GM19099 (cell line): ENCODE data around the gene URGCP.
A peak's percentile ranks its signal among the peaks of the same experiment; 100 is the strongest.

Experiments used
- POLR2A ChIP-seq: IDR thresholded peaks from 3 replicates; pipeline ENCODE4 v1.6.1; 2011; ENCODE audit warnings: low read depth; ENCODE audit not compliant: insufficient read length; ENCODE audit errors: extremely low read depth

URGCP gene

DNA sequence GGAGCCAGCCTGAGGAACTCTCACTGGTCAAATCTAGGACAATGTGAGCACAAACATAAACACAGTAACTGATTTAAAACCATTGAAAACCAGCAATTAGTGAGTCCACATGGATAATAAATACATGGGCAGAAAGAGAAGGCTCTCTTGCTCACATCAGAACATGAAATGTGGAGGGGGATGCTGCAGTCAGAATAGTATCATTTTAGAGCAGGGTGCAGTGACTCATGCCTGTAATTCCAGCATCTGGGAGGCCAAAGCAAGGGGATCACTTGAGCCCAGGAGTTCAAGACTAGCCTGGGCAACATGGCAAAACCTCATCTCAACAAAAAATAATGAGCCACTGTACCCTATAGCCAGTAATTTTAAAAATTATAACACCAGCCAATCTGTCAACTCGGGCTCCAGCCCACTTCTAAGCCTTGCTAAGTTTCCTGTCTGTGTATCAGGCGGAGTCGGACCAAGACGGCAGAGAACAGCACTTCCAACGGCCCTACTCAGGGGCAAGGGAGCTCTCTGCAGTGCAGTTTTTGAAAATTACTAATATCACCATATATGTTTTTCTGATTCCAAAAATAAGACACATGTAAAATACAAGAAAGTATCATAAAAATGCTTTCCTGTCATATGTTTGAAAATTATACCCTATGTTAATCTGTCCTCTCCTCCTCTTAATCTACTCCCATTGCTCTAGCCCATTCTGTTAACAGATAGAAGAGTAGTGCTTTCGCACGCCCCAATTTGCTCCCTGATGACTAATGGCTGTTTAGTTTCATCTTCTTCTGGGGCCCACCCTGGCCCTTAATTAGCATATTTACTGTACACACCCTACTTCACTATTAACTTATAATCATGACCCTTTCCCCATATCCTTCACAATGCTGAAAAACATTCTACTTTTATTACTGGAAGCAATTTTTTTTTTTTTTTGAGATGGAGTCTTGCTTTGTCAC is 17.1 kb downstream of the URGCP start:
- no peak for TF ChIP-seq POLR2A

GRCh38 chr7:43884617-43885016 is 21.8 kb downstream of the URGCP start:
- no peak for TF ChIP-seq POLR2A

GRCh38 chr7:43884209-43884608 is 22.2 kb downstream of the URGCP start:
- no peak for TF ChIP-seq POLR2A

DNA sequence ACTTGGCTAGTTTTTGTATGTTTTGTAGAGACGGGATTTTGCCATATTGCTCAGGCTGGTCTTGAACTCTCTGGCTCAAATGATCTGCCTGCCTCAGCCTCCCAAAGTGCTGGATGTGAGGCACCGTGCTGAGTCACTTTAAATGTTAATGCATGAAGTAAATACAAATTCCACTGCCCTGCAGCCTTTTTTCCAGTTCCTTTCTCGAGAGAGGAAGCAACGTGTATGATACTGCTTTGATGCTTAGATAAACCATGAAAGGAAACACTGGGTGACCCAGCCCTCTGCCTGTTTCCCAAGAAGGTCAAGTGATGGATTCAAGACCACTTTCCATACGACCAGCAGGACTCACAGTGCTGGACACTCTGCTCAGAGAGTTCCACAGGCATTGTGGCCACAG is 25.8 kb downstream of the URGCP start:
- no peak for TF ChIP-seq POLR2A

DNA sequence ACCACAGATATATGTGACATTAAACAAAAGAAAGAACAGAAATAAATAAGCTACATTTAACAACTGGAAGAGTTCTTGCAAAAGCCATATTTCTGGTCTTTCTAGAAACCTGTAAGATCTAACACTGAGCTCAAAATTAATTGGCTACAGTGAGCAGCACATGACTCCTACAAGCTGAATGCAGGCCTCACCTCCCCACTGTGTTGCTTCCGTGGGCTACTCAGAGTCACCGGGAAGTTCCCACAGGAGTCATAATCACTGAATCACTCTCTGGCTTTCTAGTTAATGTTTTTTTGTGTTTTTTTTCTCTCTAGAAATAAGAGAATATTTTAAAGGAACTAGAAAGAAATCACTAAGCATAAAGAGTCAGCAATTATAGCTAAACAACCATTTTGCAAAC is 26.9 kb downstream of the URGCP start:
- TF ChIP-seq POLR2A = no peak

DNA sequence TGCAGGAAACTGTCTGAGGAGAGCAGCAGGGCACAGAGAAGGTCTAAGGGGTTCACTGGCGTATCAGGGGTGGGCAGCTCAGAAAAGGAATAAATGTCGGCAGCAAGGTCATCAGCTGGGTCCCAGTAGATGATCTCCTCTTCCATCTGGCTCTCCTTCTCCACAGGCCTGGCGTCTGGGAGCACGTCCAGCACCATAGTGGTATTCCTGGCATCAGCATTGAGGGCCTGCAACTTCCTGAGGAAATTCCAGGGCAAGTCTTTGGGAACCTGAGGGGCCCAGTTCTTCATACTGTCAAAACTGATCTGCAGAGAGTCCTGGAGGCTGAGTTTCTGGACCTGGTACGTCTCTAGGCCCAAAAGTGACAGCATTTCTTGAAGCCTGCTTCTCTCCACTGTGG is 27.5 kb downstream of the URGCP start:
- no peak for TF ChIP-seq POLR2A

- no peak for TF ChIP-seq POLR2A
These were observed 28.2 kb downstream of the URGCP start for GRCh38 chr7:43877968-43878864.

GRCh38 chr7:43876976-43877745 is 29.2 kb downstream of the URGCP start:
- TF ChIP-seq POLR2A = no peak

DNA sequence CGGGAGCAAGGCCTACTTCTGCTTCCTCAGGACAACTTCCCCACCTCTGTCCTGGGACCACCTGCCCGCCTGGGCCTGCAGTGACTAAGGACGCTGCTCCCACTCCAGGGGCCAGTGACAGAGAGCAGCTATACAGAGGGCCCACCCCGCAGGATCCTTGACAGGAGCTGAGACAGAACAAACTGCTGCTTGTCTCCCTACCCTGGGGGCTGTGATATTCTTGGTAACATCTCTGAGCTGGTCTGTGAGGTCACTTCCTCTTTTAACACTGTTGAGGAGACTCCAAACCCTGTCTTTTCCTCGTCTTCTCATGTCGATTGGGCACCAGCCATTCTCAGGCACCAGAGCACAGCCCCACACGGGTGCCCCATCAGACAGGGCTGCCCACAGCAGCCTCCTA is 30.2 kb downstream of the URGCP start:
- no peak for TF ChIP-seq POLR2A

DNA sequence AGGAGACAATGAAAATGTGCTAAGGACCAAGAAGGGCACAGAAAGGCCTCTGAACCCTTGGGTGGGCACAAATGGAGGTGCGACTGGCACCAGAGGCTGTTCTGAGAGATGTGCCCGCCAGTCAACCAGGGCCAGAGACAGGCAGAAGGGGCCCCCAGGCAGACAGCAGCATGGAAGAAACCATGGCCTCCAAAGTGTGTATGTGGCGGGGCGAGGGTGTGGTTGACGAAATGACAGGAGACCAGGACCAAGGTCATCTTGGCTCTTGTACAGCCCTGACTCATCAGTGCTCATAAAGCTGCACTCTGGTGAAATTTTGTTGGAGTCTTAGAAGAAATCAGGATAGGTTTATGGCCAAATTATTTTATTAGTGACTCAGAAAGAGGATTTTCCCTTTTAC is 33.1 kb downstream of the URGCP start:
- TF ChIP-seq POLR2A = no peak

DNA sequence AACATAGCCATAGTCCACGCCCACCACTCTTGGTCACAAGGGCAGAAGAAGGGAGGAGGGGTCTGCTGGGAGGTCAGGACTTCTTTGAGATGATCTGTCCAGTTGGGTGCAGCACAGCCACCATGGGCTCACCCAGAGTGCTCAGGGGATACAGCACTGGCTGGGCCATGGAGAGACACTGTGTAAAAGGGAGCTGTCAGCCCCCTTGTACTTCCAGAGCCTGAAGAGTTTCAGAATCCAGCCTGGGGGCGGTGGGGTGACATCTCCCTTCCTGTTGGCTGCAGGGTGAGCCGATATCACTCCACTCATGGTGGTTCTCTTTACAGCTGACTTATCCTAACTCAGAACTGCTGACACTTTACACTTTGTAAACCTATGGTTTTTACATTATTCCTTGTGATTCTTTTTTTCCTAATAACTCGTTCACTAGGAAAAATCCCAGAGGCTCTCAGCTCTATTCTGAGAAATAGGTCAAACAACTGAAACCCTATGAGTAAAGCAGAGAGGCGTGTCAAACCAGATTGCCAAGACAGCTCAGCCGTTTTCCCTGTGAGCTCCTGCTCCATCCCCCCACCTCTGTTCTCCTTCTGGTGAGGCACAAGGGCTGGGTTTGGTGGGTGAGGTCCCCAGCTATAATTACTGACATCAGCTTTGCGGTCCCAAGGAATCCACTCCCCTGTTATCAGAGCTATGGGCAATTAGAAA is 33.8 kb downstream of the URGCP start:
- no peak for TF ChIP-seq POLR2A

DNA sequence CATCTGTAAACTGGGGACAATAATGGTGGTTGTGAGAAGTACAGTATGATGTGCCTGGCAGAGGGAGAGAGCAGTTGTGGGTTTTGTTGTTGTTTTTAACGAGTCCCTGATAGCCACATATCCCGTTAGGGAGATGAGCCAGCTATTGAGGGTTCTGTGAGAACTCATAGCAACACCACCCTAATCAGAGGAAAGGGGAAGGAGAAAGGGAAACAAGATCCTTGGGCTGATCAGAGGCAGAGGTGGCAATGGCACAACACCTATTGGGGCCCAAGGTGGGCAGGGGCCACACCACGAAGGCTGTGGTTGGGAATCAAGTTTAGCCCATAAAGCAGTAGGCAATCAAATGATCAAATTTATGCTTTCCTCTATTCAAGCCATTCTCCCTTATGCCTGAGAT is 35.3 kb downstream of the URGCP start:
- no peak for TF ChIP-seq POLR2A

GRCh38 chr7:43870316-43870715 is 36.1 kb downstream of the URGCP start:
- TF ChIP-seq POLR2A = no peak

DNA sequence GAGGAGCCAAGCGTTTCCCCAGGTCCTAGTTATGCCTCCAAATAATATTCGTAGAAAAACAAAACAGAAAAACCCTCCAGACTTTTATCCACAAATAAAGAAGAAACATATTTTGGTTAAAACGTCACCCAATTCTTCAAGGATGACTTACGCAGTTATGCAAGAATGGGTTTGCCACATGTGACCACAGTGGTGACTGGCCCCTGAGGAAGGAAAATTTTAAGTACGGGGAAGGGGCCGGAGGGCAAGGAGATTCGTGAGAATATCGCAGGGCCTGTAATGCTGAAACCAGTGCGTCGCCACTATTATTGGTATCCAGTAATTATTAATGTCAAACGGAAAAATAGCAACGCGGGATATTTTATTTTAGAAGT is 36.5 kb downstream of the URGCP start:
- TF ChIP-seq POLR2A = no peak

DNA sequence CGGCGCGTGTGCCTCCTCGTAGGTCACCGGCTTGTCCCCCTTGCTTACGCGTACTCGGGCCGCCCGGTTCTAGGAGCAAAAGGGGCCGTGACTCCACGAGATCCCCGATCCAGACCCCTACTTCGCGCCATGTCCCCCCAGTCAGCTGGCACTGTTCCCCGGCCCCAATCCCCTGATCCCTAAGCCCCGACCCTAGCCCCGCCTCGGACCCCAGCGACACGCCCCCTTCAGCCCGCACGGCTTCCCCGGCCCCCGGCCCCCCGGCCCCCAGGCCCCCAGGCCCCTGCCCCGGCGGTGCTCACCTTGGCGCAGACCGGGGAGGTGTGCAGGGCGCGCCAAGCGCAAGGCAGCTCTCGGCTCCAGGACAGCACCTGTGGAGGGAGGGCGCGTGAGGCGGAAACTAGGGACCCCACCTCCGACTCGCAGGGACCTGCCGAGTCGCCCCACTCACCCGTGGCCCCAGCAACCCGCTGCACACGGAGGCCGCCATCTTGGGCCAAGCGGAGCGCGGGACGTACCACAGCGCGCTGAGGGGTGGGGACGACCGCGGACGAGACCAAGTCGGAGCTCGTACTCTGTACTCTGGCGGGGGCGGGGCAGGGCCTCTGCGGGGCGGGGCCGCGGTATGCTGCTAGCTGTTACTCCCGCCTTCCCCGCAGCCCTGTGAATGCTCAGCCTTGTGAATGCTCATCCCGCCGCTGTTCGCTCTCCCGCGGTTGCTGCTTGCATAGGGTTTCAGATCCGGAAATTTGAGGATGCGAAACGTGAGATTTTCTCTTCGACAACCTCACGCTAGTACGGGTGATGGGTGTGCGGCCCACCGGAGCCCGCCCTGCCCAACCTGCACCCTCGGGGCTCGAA is 37.2 kb downstream of the URGCP start, which contains the start of gene MRPS24:
Gene MRPS24, minus strand, starts transcription at position 512 of the 861 bp plus-strand sequence. Its CDS starts 22 bp downstream, at position 490.
- peak; percentile 95 for TF ChIP-seq POLR2A
